ENCODE results near the gene GPR161. TPM values are rescaled to one million over a fixed set of nuclear protein-coding genes. Genes with fewer than 3 reads are reported as not detected.

The GPR161 gene
- total RNA-seq, 2 experiments from 2014 or later = 0.65 to 0.85 TPM

Other genes starting within 250 kb of the GPR161 start
- gene ADCY10, start 222.8 kb downstream of the GPR161 start, total RNA-seq = under 1 TPM; 0.05 to 0.13 TPM
- 10 to 100 TPM; 26.4 to 27.1 TPM for gene DCAF6, start 200.2 kb downstream of the GPR161 start, total RNA-seq
- 10 to 100 TPM; 61.4 to 61.5 TPM for gene MPC2, start 199.9 kb downstream of the GPR161 start, total RNA-seq
- 10 to 100 TPM; 47.1 to 48.4 TPM for gene TIPRL, start 42.0 kb upstream of the GPR161 start, total RNA-seq
- gene SFT2D2, start 89.1 kb upstream of the GPR161 start, total RNA-seq = 10 to 100 TPM; 65.6 to 72.1 TPM
- gene TBX19, start 143.9 kb upstream of the GPR161 start, total RNA-seq = 1 to 10 TPM; 2.4 TPM

Data from activated CD4-positive, alpha-beta memory T cell treated with anti-CD3 and anti-CD28 coated beads, Interleukin-2, amount 10 ng/mL, durations not matched to agents 7 days and 5 days (primary cell).